Transverse colon (tissue), 4 donors: ENCODE results near the gene LOXL1. TPM values are rescaled to one million over a fixed set of nuclear protein-coding genes. Genes with fewer than 3 reads are reported as not detected.

Source experiments
- DNase-seq: peaks from one replicate; pipeline ENCODE4 v3.0.0-alpha.2; 2019
- H3K27ac ChIP-seq, 4 donors: fragments of 200-600 bp; sonication (generic); 2 replicates each; pipeline ENCODE4 v1.5.1; 2016 to 2018; ENCODE audit warnings: inconsistent platforms in 4 of 4
- H3K27me3 ChIP-seq: fragments of 200-600 bp; sonication (generic); 2 replicates; pipeline ENCODE4 v1.5.1; 2017; ENCODE audit warnings: inconsistent platforms
- H3K36me3 ChIP-seq, 4 donors: fragments of 200-600 bp; sonication (generic); 2 replicates each; pipeline ENCODE4 v1.5.1; 2017 to 2019; ENCODE audit warnings: inconsistent platforms in 4 of 4
- H3K4me1 ChIP-seq, 4 donors: fragments of 200-600 bp; sonication (generic); 2 replicates each; pipeline ENCODE4 v1.5.1; 2017 to 2020; ENCODE audit warnings: inconsistent platforms in 4 of 4
- H3K4me3 ChIP-seq, 4 donors: fragments of 200-600 bp; sonication (generic); 1 replicate in 1 of 4; 2 replicates in 3 of 4; pipeline versions ENCODE4 v1.5.1 to v1.6.1; 2017 to 2019; ENCODE audit warnings: inconsistent platforms in 4 of 4
- H3K9me3 ChIP-seq, 2 donors: fragments of 200-600 bp; sonication (generic); 2 replicates each; pipeline ENCODE4 v1.5.1; 2017 to 2019; ENCODE audit warnings: inconsistent platforms in 2 of 2
- CTCF ChIP-seq, 5 experiments: fragments of 200-600 bp in 3 of 5; fragments of 450-650 bp in 2 of 5; sonication (generic) in 3 of 5; IDR thresholded peaks; 1 replicate in 2 of 5; 2 replicates in 3 of 5; pipeline ENCODE4 v1.5.1; 2016 to 2017; ENCODE audit warnings: antibody characterized with exemption in 5 of 5, inconsistent platforms in 3 of 5, mild to moderate bottlenecking in 2 of 5, moderate library complexity in 1 of 5
- EP300 ChIP-seq: sonication (generic); formaldehyde crosslinking; IDR thresholded peaks from one replicate; pipeline ENCODE4 v1.6.1; 2017; ENCODE audit warnings: antibody characterized with exemption, low read depth
- POLR2A ChIP-seq: fragments of 450-650 bp; IDR thresholded peaks from one replicate; pipeline ENCODE4 v1.6.1; 2016; ENCODE audit warnings: antibody characterized with exemption, mild to moderate bottlenecking, moderate library complexity
- POLR2AphosphoS5 ChIP-seq, 3 donors: sonication (generic); formaldehyde crosslinking; IDR thresholded peaks; one replicate each; pipeline ENCODE4 v1.6.1; 2016; ENCODE audit warnings: antibody characterized with exemption in 3 of 3
- WGBS, 2 donors: methylation state at CpG; one replicate each; pipeline ENCODE4 v1.1.5; 2018; ENCODE audit warnings: low coverage in 1 of 2; 5-methylcytosine and 5-hydroxymethylcytosine counted together
- in situ Hi-C, 4 donors: fragments of 200-750 bp; cut with MboI; loops; one replicate each; pipeline versions ENCODE4 v1.15.0 to v1.15.1; 2017; ENCODE audit warnings: low sequenced_read_pairs in 3 of 4, low pct_ligation_motif_present in 1 of 4, low pct_unique_long_range_greater_than_20kb in 1 of 4
- intact Hi-C: fragments of 100-400 bp; cut with DNase I; formaldehyde crosslinking; loops from one replicate; pipeline ENCODE4 v1.15.1; 2023; ENCODE audit warnings: low total_unique reads
- total RNA-seq, 4 donors: library from RNA; depleted of rRNA; stranded (reverse); fragments of >200 nt; gene quantifications; one replicate each; pipeline ENCODE4 v1.1.0, GENCODE V29; 2016

Gene LOXL1
- total RNA-seq, 4 donors from 2014 or later = 1.8 to 6.8 (median 1.9) TPM; not detected in 1

- no peaks in the 10 kb centered on the region for H3K4me1 ChIP-seq
- TF ChIP-seq POLR2A (no peak), POLR2AphosphoS5 (IDR thresholded peaks at IDR 0.05) (no peak), EP300 (no peak), CTCF (IDR thresholded peaks at IDR 0.05) (no peak)
- H3K4me3 ChIP-seq = no peak overlapping the region
- H3K36me3 ChIP-seq = no peaks in the 10 kb centered on the region
- no peak overlapping the region for H3K27ac ChIP-seq
- intact Hi-C loops (no loop called here), in situ Hi-C loops (no loop called here)
- 40 to 81% methylated on average over 1 to 7 of the region's 7 CpGs for WGBS, 2 donors
- H3K27me3 ChIP-seq = peaks cover 4% of the 10 kb centered on the region
- no peak for DNase-seq
- no peaks in the 10 kb centered on the region for H3K9me3 ChIP-seq
Measured at GRCh38 chr15:73887481-73887880, 38.8 kb upstream of the LOXL1 start.

DNA sequence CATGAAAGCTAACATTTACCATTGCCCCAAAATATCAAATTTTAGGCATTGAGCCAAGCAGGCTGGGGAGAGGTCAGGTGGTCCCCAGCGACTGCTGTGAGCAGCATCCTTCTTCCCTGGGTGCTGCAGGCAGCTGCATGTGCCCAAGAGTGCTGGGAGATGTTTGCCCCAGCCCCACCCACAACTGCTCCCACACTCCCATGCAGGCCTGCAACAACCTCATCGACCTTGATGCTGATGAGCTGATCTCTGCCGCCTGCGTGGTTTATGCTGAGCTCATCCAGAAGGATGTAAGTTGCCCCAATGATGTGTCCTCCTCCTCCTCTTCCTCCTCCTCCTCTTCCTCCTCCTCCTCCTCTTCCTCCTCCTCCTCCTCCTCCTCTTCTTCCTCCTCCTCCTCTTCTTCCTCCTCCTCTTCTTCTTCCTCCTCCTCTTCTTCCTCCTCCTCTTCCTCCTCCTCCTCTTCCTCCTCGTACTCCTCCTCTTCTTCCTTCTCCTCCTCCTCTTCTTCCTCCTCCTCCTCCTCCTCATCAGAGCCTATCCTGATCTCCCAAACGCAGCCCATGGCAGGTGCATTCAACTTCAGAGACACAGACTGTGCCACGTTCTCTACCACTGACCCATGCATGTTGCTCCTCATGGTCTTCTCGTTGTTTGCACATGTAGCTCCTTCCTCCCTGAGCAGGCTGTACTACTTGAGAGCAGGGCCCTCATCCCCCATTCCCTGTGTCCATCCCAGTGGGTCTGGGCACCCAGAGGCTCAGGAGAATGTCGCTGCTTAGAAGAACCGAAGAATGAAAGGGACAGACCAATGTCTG is 37.8 kb upstream of the LOXL1 start:
- WGBS, 2 donors = 54 to 73% methylated on average over 1 to 10 of the region's 10 CpGs
- DNase-seq = no peak
- Histone ChIP-seq H3K27ac (no peak overlapping the region), H3K4me3 (no peak overlapping the region), H3K9me3 (no peaks in the 10 kb centered on the region), H3K36me3 (no peaks in the 10 kb centered on the region), H3K4me1 (no peaks in the 10 kb centered on the region), H3K27me3 (no peaks in the 10 kb centered on the region)
- TF ChIP-seq CTCF (IDR thresholded peaks at IDR 0.05) = no peak
- no peak for TF ChIP-seq EP300
- no peak for TF ChIP-seq POLR2AphosphoS5 (IDR thresholded peaks at IDR 0.05)
- TF ChIP-seq POLR2A = no peak
- in situ Hi-C loops (no loop called here), intact Hi-C loops (no loop called here)

- Histone ChIP-seq H3K36me3 (no peaks in the 10 kb centered on the region), H3K27me3 (no peaks in the 10 kb centered on the region), H3K27ac (no peak overlapping the region), H3K4me1 (no peaks in the 10 kb centered on the region), H3K4me3 (no peak overlapping the region), H3K9me3 (no peaks in the 10 kb centered on the region)
- in situ Hi-C loops = no loop called here
- TF ChIP-seq POLR2A (no peak), POLR2AphosphoS5 (IDR thresholded peaks at IDR 0.05) (no peak), EP300 (no peak), CTCF (IDR thresholded peaks at IDR 0.05) (no peak)
- intact Hi-C loops = no loop called here
- WGBS, 2 donors = 68 to 80% methylated on average over 4 to 6 of the region's 6 CpGs
- no peak for DNase-seq
Measured at GRCh38 chr15:73889053-73889761, 37.1 kb upstream of the LOXL1 start.

DNA sequence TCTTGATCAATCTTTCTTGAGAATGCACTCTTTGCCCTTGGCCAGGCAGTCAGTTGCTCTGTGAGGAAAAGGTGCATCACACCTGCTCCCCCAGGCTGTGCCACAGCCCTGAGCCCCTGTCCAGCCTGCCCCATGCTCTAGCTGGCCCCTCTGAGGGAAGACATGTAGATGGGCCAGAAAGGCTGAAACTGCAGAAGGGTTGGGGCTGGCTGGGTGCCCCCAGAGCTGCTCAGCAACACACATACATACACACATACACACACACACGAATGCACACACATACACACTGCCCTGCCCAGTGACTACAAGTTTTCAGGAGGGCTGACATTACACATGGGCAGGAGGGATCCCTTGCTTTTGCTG is 36.5 kb upstream of the LOXL1 start:
- in situ Hi-C loops = no loop called here
- no peak overlapping the region for H3K4me3 ChIP-seq
- no peak for TF ChIP-seq EP300
- no peak for TF ChIP-seq POLR2AphosphoS5 (IDR thresholded peaks at IDR 0.05)
- no peak for TF ChIP-seq POLR2A
- no peak for TF ChIP-seq CTCF (IDR thresholded peaks at IDR 0.05)
- no peak for DNase-seq
- no peaks in the 10 kb centered on the region for H3K36me3 ChIP-seq
- no peaks in the 10 kb centered on the region for H3K27me3 ChIP-seq
- intact Hi-C loops = no loop called here
- no peaks in the 10 kb centered on the region for H3K4me1 ChIP-seq
- H3K9me3 ChIP-seq = no peaks in the 10 kb centered on the region
- no peak overlapping the region for H3K27ac ChIP-seq
- WGBS, 2 donors = 33% methylated on average over 1 of the region's 1 CpG; no CpG with 5 or more reads in 1 of the 2 donors
